Stimulated activated CD8-positive, alpha-beta memory T cell treated with anti-CD3 and anti-CD28 coated beads, Interleukin-2, amount 100 ng/mL, for 48 hours (primary cell): Measurements from ENCODE around the gene PCSK7.
"Not testable (repeated sequence)": the region's sequence is repeated elsewhere in the genome, so short reads cannot be mapped to it uniquely, and the experiment has no call there.

Experiments used
- DNase-seq, 2 donors: peaks; one replicate each; pipeline ENCODE4 v3.0.0-alpha.2; 2020; ENCODE audit warnings: low read depth in 2 of 2

The PCSK7 gene

GRCh38 chr11:117183724-117184349 is 48.0 kb downstream of the PCSK7 start:
- no peak for DNase-seq

GRCh38 chr11:117183178-117183577 is 48.7 kb downstream of the PCSK7 start:
- DNase-seq = not testable (repeated sequence)

GRCh38 chr11:117182551-117182935 is 49.3 kb downstream of the PCSK7 start:
- DNase-seq = no peak

GRCh38 chr11:117181586-117182550 is 50.0 kb downstream of the PCSK7 start:
- DNase-seq = no peak

GRCh38 chr11:117180661-117181585 is 51.0 kb downstream of the PCSK7 start:
- peak; percentile 33 to 41 for DNase-seq

GRCh38 chr11:117180020-117180419 is 51.9 kb downstream of the PCSK7 start:
- no peak for DNase-seq

- DNase-seq = peak in 1 of 2 donors; percentile 20
These were observed 52.5 kb downstream of the PCSK7 start for GRCh38 chr11:117179048-117179999.

GRCh38 chr11:117178210-117179034 is 53.5 kb downstream of the PCSK7 start, which contains the start of gene SIDT2:
Gene SIDT2 (plus strand): TSS chr11:117178743. CDS start chr11:117179264, 521 bp downstream.
- peak; percentile 84 to 89 for DNase-seq

GRCh38 chr11:117177534-117178209 is 54.2 kb downstream of the PCSK7 start:
- no peak for DNase-seq

GRCh38 chr11:117176186-117176585 is 55.7 kb downstream of the PCSK7 start:
- DNase-seq = no peak

GRCh38 chr11:117175781-117176180 is 56.1 kb downstream of the PCSK7 start:
- DNase-seq = no peak

- no peak for DNase-seq
These were observed 56.8 kb downstream of the PCSK7 start for GRCh38 chr11:117175104-117175503.

- no peak for DNase-seq
These were observed 59.0 kb downstream of the PCSK7 start for GRCh38 chr11:117172724-117173421.

GRCh38 chr11:117171404-117172061 is 60.3 kb downstream of the PCSK7 start:
- DNase-seq = no peak

- DNase-seq = no peak
These were observed 60.9 kb downstream of the PCSK7 start for GRCh38 chr11:117171007-117171403.

GRCh38 chr11:117170210-117170609 is 61.7 kb downstream of the PCSK7 start:
- no peak for DNase-seq

- DNase-seq = no peak
These were observed 62.1 kb downstream of the PCSK7 start for GRCh38 chr11:117169736-117170135.

GRCh38 chr11:117166491-117166890 is 65.4 kb downstream of the PCSK7 start:
- no peak for DNase-seq
